DND-41 (cell line): Measurements from ENCODE around the gene ADGRD2.

ENCODE experiments used
- ATAC-seq: fragments of 200-7000 bp; cut with Tn5 transposase; 3 replicates; pipeline ENCODE4 v1.9.1; 2021; ENCODE audit warnings: low read depth; ENCODE audit not compliant: insufficient read depth
- DNase-seq: peaks from one replicate; pipeline ENCODE4 v3.0.0-alpha.2; 2020
- H2AFZ ChIP-seq: 2 replicates; pipeline ENCODE4 v1.6.0; 2012; ENCODE audit warnings: low read depth, low read length
- H3K27ac ChIP-seq: 2 replicates; pipeline ENCODE4 v1.5.1; 2012; ENCODE audit warnings: low read length, inconsistent platforms
- H3K27me3 ChIP-seq: fragments of 200-600 bp; sonication (generic); 2 replicates; pipeline ENCODE4 v1.6.0; 2012; ENCODE audit warnings: low read length, mild to moderate bottlenecking, inconsistent platforms; ENCODE audit not compliant: insufficient read depth, poor library complexity
- H3K36me3 ChIP-seq: 2 replicates; pipeline ENCODE4 v1.5.1; 2012; ENCODE audit warnings: low read length, inconsistent platforms; ENCODE audit not compliant: insufficient read depth
- H3K4me1 ChIP-seq: 2 replicates; pipeline ENCODE4 v1.5.1; 2012; ENCODE audit warnings: mild to moderate bottlenecking, low read length; ENCODE audit not compliant: insufficient read depth
- H3K4me2 ChIP-seq: 2 replicates; pipeline ENCODE4 v1.6.0; 2012; ENCODE audit warnings: mild to moderate bottlenecking, moderate library complexity, low read length, inconsistent platforms; ENCODE audit not compliant: insufficient read depth
- H3K4me3 ChIP-seq, 2 experiments: fragments of 200-600 bp in 1 of 2; shearing (Covaris generic) in 1 of 2; 2 replicates each; pipeline ENCODE4 v1.5.1; 2012 to 2016; ENCODE audit warnings: inconsistent platforms in 2 of 2, low read length in 2 of 2, mild to moderate bottlenecking in 2 of 2, low read depth in 1 of 2, moderate library complexity in 1 of 2
- H3K79me2 ChIP-seq: 2 replicates; pipeline ENCODE4 v1.6.0; 2012; ENCODE audit warnings: low read length, inconsistent platforms; ENCODE audit not compliant: insufficient read depth
- H3K9ac ChIP-seq: 2 replicates; pipeline ENCODE4 v1.6.0; 2012; ENCODE audit warnings: low read depth, mild to moderate bottlenecking, inconsistent platforms, low read length, moderate library complexity
- H3K9me3 ChIP-seq: 2 replicates; pipeline ENCODE4 v1.5.1; 2012; ENCODE audit warnings: low read length, moderate library complexity, mild to moderate bottlenecking, inconsistent platforms; ENCODE audit not compliant: insufficient read depth, severe bottlenecking
- H4K20me1 ChIP-seq: 2 replicates; pipeline ENCODE4 v1.6.0; 2012; ENCODE audit warnings: low read length; ENCODE audit not compliant: insufficient read depth
- CTCF ChIP-seq: IDR thresholded peaks from 2 replicates; pipeline ENCODE4 v1.5.1; 2012; ENCODE audit warnings: borderline replicate concordance, low read length, moderate library complexity, mild to moderate bottlenecking; ENCODE audit not compliant: poor library complexity, severe bottlenecking; ENCODE audit errors: extremely low read depth
- EZH2 ChIP-seq: IDR thresholded peaks from 3 replicates; pipeline ENCODE4 v1.6.1; 2012; ENCODE audit warnings: borderline replicate concordance, low read depth, mild to moderate bottlenecking, moderate library complexity, low read length, inconsistent platforms; ENCODE audit not compliant: severe bottlenecking

The ADGRD2 gene

GRCh38 chr9:124457079-124457886, 7.0 kb downstream of the ADGRD2 start:
- H4K20me1 ChIP-seq: no peaks in the 10 kb centered on the region
- no peaks in the 10 kb centered on the region for H3K9me3 ChIP-seq
- DNase-seq: no peak
- no peaks in the 10 kb centered on the region for H3K36me3 ChIP-seq
- no peaks in the 10 kb centered on the region for H3K4me1 ChIP-seq
- no peak overlapping the region for H3K27ac ChIP-seq
- H2AFZ ChIP-seq: no peak overlapping the region
- H3K4me3 ChIP-seq: no peak overlapping the region
- ATAC-seq: no peak
- H3K27me3 ChIP-seq: no peaks in the 10 kb centered on the region
- TF ChIP-seq CTCF (no peak), EZH2 (no peak)
- no peak overlapping the region for H3K4me2 ChIP-seq
- H3K9ac ChIP-seq: no peak overlapping the region
- H3K79me2 ChIP-seq: no peaks in the 10 kb centered on the region

- no peak overlapping the region for H3K4me3 ChIP-seq
- no peaks in the 10 kb centered on the region for H3K4me1 ChIP-seq
- no peak overlapping the region for H3K4me2 ChIP-seq
- TF ChIP-seq EZH2 (no peak), CTCF (no peak)
- ATAC-seq: no peak
- H3K9ac ChIP-seq: no peak overlapping the region
- H3K36me3 ChIP-seq: no peaks in the 10 kb centered on the region
- H3K79me2 ChIP-seq: no peaks in the 10 kb centered on the region
- DNase-seq: no peak
- H3K27me3 ChIP-seq: no peaks in the 10 kb centered on the region
- H3K9me3 ChIP-seq: no peaks in the 10 kb centered on the region
- H4K20me1 ChIP-seq: no peaks in the 10 kb centered on the region
- H3K27ac ChIP-seq: no peak overlapping the region
- no peak overlapping the region for H2AFZ ChIP-seq
Measured at GRCh38 chr9:124457887-124458431, 7.7 kb downstream of the ADGRD2 start.

DNA sequence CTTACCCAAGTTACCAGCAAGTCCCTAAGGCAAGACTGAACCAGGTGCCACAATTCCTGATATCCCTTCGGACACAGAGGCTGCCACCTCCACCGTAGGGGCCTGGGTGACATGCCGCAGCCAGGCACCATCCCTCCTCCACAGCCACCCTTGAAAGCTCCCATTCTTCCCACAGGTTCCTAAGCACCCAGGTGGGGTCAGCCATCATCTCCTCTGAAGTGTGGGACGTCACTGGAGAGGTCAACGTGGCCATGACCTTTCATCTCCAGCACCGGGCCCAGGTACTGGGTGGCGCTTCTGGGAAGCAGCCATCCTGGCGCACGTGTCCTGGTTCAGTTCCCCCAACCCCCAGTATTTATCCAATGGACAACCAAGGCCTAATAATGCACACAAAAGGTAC, 8.2 kb downstream of the ADGRD2 start:
- no peak for TF ChIP-seq EZH2
- TF ChIP-seq CTCF: no peak
- Histone ChIP-seq H3K9ac (no peak overlapping the region), H4K20me1 (no peaks in the 10 kb centered on the region), H3K27ac (no peak overlapping the region), H3K27me3 (no peaks in the 10 kb centered on the region), H3K4me1 (no peaks in the 10 kb centered on the region), H3K4me3 (no peak overlapping the region), H3K36me3 (no peaks in the 10 kb centered on the region), H3K79me2 (no peaks in the 10 kb centered on the region), H2AFZ (no peak overlapping the region), H3K4me2 (no peak overlapping the region), H3K9me3 (no peaks in the 10 kb centered on the region)
- DNase-seq (no peak), ATAC-seq (no peak)
